ENCODE measurements around the gene MEN1. TPM values are rescaled to one million over a fixed set of nuclear protein-coding genes. Genes with fewer than 3 reads are reported as not detected.

Gene MEN1
- total and polyA plus RNA-seq, 2 of the 13 experiments (the other 11 are each of a cell fraction or from before 2014, with no cell fraction given): 20.5 to 27.3 TPM

- TF ChIP-seq HMGXB3 (CRISPR knock-in tag; IDR thresholded peaks at IDR 0.05; ENCODE audit: borderline replicate concordance): no peak
- TF ChIP-seq NBN (conservative IDR thresholded peaks at IDR 0.05): no peak
- no peak for TF ChIP-seq ZNF619 (CRISPR knock-in tag; IDR thresholded peaks at IDR 0.05)
Measured at GRCh38 chr11:64845129-64845775, 34.9 kb upstream of the MEN1 start (continued).

GRCh38 chr11:64844330-64845128 lies 34.2 kb upstream of the MEN1 start, which contains the start of gene CDC42BPG:
Gene CDC42BPG (minus strand): TSS chr11:64844653. CDS start chr11:64844569, 84 bp downstream.
- no peaks in the 10 kb centered on the region; a peak in 1 of 5 replicates for H3K27me3 ChIP-seq (ENCODE audit: control insufficient read depth in 1 of 2, insufficient read depth in 2 of 2, low read length in 2 of 2)
- H3K4me3 ChIP-seq (replicated peaks in 1 of 3; ENCODE audit: insufficient read depth in 1 of 3, low read depth in 2 of 3, low read length in 3 of 3): peak within 1 kb of the TSS; percentile 57 to 84 (median 68)
- H3K4me1 ChIP-seq (ENCODE audit: insufficient read depth, low read length): peaks cover 71% of the 10 kb centered on the region
- DNase-seq (ENCODE audit: low spot score) (peak; percentile 27), FAIRE-seq (no peak), ATAC-seq (peak; percentile 58)
- H4K20me1 ChIP-seq (ENCODE audit: insufficient read depth, low read length): no peaks in the 10 kb centered on the region
- H3K79me2 ChIP-seq (ENCODE audit: insufficient read depth, low read length): no peaks in the 10 kb centered on the region
- H3K36me3 ChIP-seq (replicated peaks in 1 of 2; ENCODE audit: control insufficient read depth in 1 of 2, insufficient read depth in 2 of 2, low read length in 2 of 2): no peaks in the 10 kb centered on the region
- H3K9ac ChIP-seq (ENCODE audit: insufficient read depth, low read depth, low read length): peak within 1 kb of the TSS; percentile 44
- ChIA-PET POLR2A (interaction anchor here (1.0 to 4.5 kb wide), 8 partner anchors 22 to 154 kb away, joined by 3 to 20 read pairs (median 6); partner anchors contain the start of genes MAP4K2 and SF1), CTCF (ENCODE audit: low intra/inter-chr PET ratio, low total read pairs) (interaction anchor here (1.9 kb wide), 1 partner anchor 50 kb away, joined by 8 read pairs; no protein-coding TSS in a partner anchor)
- H3K27ac ChIP-seq (ENCODE audit: extremely low read length, insufficient read depth, low read length): peak within 1 kb of the TSS; percentile 15
- in situ Hi-C loops (cut with HindIII; ENCODE audit: extremely low pct_ligation_motif_present, low pct_unique_long_range_greater_than_20kb): loop anchor here (5.0 kb wide), 2 partner anchors 42 to 48 kb away; partner anchors contain the start of gene MAP4K2
- BruUV-seq (replicated peaks): no TSS peak
- H3K4me2 ChIP-seq (ENCODE audit: low read depth, low read length): peak within 1 kb of the TSS; percentile 99
- intact Hi-C loops (cut with micrococcal nuclease; ENCODE audit: unreplicated experiment): loop anchor here (5.0 to 10.0 kb wide), 3 partner anchors 42 to 153 kb away; partner anchors contain the start of genes BATF2 and MAP4K2
- no peak within 1 kb of the TSS for H2AFZ ChIP-seq (ENCODE audit: low read length)
- WGBS (ENCODE audit: low lambda C conversion rate): 13% methylated on average over 13 of the region's 96 CpGs
- no peaks in the 10 kb centered on the region for H3K9me3 ChIP-seq (ENCODE audit: low read length)
- TF ChIP-seq SP1 (IDR thresholded peaks at IDR 0.05): no peak
- peak; percentile 5 for TF ChIP-seq SP1 (CRISPR knock-in tag; IDR thresholded peaks at IDR 0.05)
- 0 out of 2 replicates have a peak, but pooled peaks have one; percentile 8 for TF ChIP-seq ZNF552 (CRISPR knock-in tag; IDR thresholded peaks at IDR 0.05; ENCODE audit: borderline replicate concordance)
- no peak for TF ChIP-seq HNRNPUL1 (IDR thresholded peaks at IDR 0.05; ENCODE audit: low read depth, low read length)
- TF ChIP-seq ZBTB38 (CRISPR knock-in tag; IDR thresholded peaks at IDR 0.05): peak; percentile 37; the same call in 1 of the 2 replicates
- TF ChIP-seq ZNF768 (CRISPR knock-in tag; IDR thresholded peaks at IDR 0.05): peak; percentile 28; the same call in 1 of the 2 replicates
- TF ChIP-seq TGIF2 (CRISPR knock-in tag; IDR thresholded peaks at IDR 0.05): no peak
- TF ChIP-seq JUN (CRISPR knock-in tag; IDR thresholded peaks at IDR 0.05): no peak
- TF ChIP-seq ZFP91 (CRISPR knock-in tag; IDR thresholded peaks at IDR 0.05; ENCODE audit: borderline replicate concordance): 0 out of 2 replicates have a peak, but pooled peaks have one; percentile 44

Data from HepG2 (cell line).